GM18502 (cell line): Measurements from ENCODE around the gene PIK3CA.
"Not testable (repeated sequence)": the region's sequence is repeated elsewhere in the genome, so short reads cannot be mapped to it uniquely, and the experiment has no call there.

Experiments used
- ATAC-seq: cut with Tn5 transposase; IDR thresholded peaks from one replicate; pipeline ENCODE4 v1.9.1; 2021; ENCODE audit warnings: mild to moderate bottlenecking; ENCODE audit not compliant: unreplicated experiment, poor library complexity

The PIK3CA gene

GRCh38 chr3:179147873-179148615 is at the start of gene PIK3CA:
Gene PIK3CA, plus strand, starts transcription at chr3:179148357. Its CDS starts 50,469 bp downstream, at chr3:179198826.
- peak; percentile 75 for ATAC-seq

GRCh38 chr3:179098388-179099077 is 49.6 kb upstream of the PIK3CA start:
- peak; percentile 54 for ATAC-seq

- no peak for ATAC-seq
Measured at GRCh38 chr3:179100652-179101051, 47.5 kb upstream of the PIK3CA start.

- ATAC-seq, result no peak
Measured at GRCh38 chr3:179105881-179106280, 42.3 kb upstream of the PIK3CA start.

- ATAC-seq, result no peak
Measured at GRCh38 chr3:179107617-179108016, 40.5 kb upstream of the PIK3CA start.

GRCh38 chr3:179108086-179108485 is 40.1 kb upstream of the PIK3CA start:
- no peak for ATAC-seq

GRCh38 chr3:179113903-179114302 is 34.3 kb upstream of the PIK3CA start:
- ATAC-seq, result no peak

GRCh38 chr3:179115444-179115843 is 32.7 kb upstream of the PIK3CA start:
- not testable (repeated sequence) for ATAC-seq

GRCh38 chr3:179116816-179117215 is 31.3 kb upstream of the PIK3CA start:
- no peak for ATAC-seq

- not testable (repeated sequence) for ATAC-seq
Measured at GRCh38 chr3:179132191-179132890, 15.8 kb upstream of the PIK3CA start.

- ATAC-seq, result no peak
Measured at GRCh38 chr3:179133575-179133974, 14.6 kb upstream of the PIK3CA start.

- no peak for ATAC-seq
Measured at GRCh38 chr3:179136195-179136594, 12.0 kb upstream of the PIK3CA start.

GRCh38 chr3:179141890-179142289 is 6.3 kb upstream of the PIK3CA start:
- ATAC-seq, result no peak

GRCh38 chr3:179146911-179147513 is 1.1 kb upstream of the PIK3CA start:
- peak; percentile 30 for ATAC-seq

GRCh38 chr3:179147514-179147872 is 664 bp upstream of the PIK3CA start:
- peak; percentile 37 for ATAC-seq

GRCh38 chr3:179148616-179149405 is 654 bp downstream of the PIK3CA start:
- ATAC-seq, result peak; percentile 26

GRCh38 chr3:179149406-179149867 is 1.3 kb downstream of the PIK3CA start:
- ATAC-seq, result peak; percentile 34

GRCh38 chr3:179149951-179150350 is 1.8 kb downstream of the PIK3CA start:
- no peak for ATAC-seq

GRCh38 chr3:179150610-179151009 is 2.5 kb downstream of the PIK3CA start:
- no peak for ATAC-seq

GRCh38 chr3:179151474-179151873 is 3.3 kb downstream of the PIK3CA start:
- no peak for ATAC-seq
